ENCODE measurements around the gene VIPR1.

VIPR1 gene

DNA sequence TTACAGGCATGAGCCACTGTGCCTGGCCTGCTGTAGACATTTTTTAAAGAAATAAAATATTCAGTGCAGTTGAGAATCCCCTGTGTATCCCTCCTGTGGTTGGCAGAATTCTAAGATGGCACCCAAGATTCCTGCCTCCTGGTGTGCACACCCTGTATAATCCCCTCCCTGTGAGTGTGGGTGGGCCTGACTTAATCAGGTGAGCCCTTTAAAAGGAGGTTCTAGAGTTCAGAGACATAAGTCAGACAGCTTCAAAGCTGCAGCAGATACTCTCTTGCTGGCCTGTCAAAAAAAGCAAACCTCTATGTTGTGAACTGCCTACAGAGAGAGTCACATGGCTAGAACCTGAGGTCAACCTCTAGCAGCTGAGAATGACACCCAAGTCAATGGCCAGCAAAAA lies 7.0 kb upstream of the VIPR1 start:
- no peak for DNase-seq

DNA sequence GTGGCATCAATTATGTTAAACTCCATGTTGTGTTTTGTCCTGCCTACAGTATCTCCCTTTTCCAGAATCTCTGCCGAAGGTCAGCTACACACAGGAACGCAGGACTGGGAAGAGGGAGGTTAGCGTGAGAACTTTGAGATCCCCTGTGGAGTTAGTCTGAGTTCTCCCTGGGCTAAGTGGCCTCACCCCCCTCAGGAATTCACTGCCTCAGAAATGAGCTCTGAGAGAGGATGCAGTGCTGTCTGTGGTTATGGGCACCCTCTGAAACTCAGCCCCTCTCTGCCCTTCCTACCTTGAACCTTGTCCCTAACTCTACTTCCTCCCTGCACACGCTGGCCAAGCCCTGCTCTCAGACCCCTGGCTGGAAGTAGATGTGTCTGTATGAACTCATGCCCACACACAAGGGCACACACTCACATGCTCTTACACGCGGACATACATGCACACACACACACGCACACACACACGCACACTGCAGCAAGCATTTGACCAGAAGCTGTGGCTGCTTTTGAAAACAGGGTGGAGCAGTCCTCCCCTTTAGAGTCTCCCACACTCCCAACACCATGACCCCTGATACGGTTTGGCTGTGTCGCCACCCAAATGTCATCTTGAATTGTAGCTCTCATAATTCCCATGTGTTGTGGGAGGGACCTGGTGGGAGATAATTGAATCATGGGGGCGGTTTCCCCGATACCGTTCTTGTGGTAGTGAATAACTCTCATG lies 5.3 kb upstream of the VIPR1 start:
- DNase-seq, result no peak

DNA sequence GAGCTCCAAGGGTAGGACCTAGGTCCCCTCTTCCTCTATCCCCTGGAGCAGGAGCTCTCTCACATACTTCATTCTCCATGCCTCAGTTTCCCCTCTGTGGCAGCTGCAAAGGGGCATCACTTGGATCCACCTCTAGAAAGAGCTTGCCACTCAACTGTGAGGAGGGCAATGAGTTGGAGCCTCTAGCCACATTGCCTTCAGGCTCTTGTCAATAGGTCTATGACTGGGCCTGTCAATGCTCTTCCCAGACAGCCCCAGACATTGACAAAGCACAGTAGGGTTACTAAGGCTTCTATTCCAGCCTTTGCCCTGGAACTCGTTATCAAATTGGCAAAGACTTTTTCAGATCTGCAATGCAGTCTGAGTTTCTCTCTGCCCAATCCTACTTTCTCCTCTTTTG lies 4.4 kb upstream of the VIPR1 start:
- DNase-seq, result no peak

DNA sequence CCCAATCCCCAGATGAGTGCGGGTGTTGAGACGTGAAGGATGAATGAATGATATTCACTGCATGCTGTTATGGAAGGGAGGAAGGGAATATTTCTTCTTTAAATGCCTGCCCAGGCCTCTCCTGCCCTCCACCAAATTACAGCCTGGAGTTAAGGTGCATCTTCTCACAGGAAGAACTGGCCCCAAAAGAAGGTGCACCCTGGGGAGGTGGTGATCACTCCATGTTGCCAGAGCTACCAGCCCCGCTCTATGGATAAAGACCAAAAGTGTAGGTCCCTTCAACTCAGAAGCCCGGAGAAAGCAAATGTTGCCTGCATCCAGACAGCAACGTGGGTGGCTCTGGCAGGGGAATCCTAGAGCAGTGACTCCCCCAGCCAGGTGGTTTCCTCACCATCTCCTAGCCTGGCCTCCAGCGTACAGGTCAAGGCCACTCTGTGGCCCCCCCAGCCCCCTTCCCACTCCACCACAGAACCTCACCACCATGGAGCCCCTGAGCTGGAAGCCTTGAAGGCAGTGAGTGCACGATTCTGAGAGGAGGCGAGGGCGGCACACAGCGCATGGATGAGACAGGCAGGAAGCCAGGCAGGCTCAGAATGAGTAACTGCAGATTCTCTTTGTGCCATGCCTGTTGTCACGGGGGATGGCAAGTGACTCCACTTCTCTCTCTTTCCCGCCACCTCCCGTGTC lies 3.5 kb upstream of the VIPR1 start:
- no peak for DNase-seq

DNA sequence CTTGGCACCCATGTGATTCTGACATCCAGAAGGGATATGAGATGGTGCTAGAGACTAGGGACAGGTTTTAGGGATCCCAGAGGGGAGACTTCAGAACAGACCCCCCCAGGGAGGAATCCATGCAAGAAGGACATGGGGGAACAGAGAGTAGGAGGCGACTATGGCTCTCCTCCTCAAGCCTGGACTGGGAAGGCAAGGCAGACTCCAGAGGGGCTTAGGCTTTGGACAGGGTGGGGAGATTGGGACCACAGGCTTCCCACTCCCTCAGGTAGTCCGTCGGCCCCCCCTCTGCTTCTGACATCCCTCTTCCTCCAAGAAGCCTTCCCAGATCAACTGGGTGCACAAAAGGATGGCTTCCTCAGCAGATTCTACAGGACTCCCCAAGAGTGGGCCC lies 3.0 kb upstream of the VIPR1 start:
- no peak for DNase-seq

DNA sequence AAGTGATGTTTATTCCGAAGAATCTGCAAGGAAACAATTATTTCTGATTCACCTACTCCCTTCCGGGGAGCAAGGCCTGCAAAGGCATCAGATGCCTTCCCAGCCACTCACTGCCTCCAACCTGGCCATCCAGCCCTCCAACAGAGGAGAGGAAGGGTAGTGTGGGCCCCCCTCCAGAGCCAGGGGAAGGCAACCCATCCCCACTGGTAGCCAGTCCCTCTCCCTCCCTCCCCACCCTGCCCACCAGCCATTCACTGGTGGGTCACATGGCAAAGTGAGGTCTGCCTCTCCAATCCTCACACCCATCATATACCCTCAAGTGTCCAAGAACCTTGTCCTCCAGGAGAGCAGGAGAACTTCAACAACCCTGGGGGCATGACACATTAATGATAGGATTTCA lies 2.4 kb upstream of the VIPR1 start:
- no peak for DNase-seq

DNA sequence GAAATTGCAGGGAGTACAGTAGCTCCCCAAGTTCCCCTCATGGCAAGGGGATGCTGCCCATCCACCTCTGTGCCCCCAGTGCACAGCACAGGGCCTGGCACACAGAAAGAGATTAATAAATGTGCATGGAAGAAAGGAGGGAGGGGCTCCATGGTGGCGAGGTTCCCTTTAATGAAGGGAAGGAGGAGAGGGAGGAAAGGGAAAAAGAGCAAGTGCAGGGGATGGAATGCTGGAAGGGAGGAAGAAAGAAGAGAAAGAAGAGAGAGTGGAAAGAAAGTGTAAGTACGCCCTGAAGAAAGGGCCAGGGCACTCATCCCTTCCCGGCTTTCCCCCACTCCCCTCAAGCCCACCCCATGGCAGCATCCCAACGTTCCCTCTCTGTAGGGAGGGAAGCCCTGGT lies 1.5 kb upstream of the VIPR1 start:
- no peak for DNase-seq

DNA sequence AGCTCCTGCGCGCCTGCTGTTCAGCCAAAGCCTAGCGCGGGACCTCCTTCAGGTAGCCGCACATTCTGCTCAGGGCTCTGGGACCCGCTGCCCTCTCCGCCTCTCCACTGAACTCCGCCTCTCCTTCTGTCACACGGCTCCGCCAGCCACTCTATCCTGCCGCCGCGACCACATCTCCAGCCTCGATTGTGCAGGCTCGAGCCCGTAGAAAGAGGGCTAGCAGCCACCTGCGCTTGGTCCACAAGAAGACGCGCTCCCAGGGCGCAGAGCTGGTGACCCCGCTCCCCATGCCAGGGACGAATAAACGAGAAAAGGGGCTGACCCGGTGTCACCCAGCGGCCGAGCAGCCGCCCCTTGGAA lies 1.1 kb upstream of the VIPR1 start:
- DNase-seq, result no peak

DNA sequence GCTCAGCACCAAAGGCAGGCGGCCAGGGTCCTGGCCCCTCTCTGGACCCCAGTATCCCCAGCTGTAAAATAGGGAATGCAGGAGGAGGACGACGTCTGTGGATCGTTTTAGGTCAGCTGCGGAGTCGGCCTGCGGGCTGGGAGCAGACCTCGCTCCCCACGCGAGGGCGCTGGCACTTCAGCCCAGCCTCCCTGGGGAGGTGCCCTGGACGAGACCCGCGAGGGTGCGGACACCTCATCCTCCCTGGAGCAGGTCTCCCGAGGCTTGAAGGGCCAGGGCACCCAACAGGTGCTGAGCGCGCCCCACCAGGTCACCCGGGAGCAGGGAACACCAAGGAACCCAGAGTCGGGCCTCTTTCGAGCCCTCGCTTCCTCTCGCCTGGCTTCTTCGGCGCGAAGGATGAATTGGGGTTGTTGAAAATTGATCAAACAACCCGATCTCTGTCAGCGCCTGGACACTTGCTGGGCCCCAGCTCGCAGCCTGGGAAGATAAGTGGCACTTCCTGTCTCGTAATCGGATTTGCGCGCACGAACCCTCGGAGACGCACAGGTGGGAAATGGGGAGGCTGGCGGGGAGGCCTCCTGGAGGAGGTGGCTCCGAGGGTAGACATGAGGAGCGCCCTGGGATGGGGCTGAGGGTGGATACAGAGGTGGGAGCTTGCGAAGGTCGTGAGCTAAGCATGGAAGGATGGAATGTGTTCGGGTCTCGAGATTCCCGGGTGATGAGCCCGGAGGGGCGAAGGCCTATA lies 588 bp upstream of the VIPR1 start:
- peak; percentile 63 for DNase-seq

DNA sequence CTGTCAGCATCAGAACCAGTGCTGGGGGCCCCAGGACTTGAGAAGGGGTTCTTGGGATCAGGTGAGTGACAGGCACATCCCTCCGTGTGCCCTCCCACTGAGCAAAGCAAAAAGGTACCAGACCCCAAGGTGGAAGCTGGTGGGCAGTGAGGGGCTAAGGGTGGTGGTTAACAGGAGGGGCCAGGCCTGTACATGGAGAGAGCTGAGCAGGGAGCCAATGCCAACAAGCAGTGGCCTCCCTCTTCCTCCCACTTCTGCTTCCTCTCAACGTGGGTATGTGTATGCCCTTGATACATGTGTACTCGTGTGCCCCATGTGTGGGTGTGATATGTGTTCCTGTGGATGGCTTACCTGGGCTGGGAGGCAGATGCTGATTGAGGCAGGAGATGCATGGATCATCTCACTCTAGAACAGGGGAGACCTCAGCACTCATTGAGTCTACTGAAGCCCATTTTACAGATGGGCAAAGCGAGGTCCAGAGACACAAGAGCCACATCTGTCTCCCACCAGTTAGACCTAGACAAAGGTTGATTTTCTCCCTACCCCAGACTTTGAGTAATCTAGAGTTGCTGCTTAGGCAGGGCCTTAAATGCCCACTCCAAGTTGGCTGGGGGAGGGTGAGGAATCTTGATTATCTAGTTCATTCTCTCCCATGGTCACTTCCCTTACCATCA lies 945 bp downstream of the VIPR1 start:
- DNase-seq, result no peak

DNA sequence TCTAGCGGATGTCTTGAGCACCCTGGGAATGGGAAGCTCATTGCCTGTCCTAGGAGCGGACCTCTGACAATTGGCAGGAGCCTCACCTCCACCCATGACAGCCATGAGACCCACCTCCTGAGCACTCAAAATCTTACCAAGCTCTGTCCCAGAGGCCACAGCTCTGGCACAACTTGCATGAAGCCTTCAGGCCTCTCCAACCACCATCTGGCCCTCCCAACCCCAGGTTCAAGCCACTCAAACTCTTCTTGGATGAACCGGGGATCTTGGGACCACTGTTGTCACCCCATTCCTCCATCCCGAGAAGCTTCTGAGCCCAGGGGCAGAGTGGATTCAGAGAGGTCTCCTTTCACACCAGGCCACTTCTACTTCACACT lies 1.5 kb downstream of the VIPR1 start:
- DNase-seq, result no peak

DNA sequence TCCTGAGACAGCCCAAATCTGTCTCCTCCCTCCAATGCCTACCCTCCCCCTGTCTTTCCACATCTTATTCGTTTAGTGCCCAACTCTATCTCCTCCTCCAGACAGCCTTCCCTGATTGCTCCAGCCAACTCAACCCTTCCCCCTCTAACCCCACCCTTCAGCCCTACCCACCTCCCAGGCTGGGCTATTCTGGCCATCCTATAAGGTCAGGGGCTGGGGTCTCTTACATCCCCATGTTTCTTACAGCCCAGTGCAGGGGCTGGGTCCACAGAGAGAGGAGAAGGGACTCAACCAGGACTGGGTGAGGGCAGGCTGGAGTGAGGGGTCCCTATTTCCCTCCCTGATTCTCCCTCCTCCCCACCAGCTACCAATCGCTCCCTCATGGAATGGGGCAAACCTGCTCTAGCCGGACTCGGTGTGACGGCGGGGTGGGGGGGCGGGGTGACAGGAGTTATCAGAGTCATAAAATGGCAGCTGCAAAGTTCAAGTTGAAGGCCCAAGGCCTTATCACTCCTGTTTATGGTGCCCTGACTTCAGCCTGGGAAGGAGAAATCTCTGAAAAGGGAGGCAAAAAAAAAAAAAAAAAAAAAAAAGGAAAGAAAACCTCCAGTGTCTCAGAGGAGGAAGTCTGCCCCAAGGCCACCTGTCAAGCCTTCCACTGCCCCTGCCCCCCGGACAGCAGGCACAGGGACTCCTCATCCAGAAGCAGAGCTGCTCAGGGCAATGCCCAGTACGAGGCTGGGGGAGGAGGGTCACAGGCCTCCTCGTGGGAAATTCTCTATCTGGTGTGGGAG lies 2.1 kb downstream of the VIPR1 start:
- DNase-seq, result no peak

DNA sequence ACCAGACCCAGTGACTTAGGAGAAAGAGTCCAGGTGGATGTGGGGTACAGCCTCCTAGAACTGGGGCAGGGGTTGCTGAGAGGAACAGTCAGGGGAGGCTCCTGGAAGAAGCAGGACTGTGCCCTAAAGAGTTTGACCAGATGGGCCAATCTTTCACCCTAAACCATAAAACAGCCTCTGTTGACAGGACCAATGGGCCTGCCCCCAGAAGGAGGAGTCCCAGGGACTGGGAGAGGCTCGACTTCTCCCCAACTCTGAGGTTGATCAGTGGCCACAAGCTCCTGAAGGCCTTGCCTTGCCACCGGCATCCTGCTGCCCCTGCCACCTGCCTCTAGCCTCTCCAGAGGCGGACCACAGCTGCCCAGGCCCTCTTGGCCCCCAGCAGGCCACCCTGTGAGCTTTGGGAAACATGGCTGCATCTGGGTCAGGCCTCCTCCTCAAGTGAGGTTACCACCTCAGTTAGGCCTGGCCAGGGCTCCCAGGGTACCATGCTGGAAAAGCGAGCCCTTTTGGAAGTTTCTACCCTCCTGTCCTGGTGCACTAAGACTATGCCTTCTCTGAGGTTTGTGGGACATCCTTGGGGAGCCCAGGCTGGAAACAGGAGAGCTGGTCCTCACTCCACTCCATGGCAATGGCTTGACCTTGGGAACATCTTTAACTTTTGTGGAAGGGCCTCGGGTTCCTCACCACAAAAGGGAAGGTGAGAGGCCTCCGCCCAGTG lies 2.8 kb downstream of the VIPR1 start:
- DNase-seq, result no peak

DNA sequence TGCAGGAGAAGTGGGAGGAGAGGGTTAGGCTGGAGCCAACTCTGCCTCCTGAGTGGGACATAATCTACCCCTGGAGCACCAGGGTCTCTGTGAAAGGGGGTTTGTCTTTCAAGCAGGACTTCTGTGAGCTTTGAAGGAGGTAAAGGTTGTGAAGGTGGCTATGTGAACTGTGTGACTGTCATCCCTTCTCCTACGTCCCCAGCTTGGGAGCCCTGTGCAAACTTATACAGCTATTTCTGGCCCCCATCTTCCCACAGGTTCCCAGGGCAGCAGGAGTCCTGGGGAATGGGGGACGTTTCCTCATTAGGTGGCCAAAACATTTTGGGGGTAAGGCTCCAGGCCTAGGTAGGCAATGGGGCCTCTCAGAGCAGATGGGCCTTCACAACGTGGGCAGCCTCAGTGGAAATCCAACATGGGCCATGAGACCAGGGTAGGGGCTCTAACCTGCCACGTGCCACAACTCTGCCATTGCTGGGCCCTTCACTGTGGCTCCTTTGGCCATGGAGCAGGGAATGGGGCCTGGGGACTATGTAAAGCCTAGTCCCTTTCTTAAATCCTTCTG lies 3.5 kb downstream of the VIPR1 start:
- DNase-seq, result no peak

DNA sequence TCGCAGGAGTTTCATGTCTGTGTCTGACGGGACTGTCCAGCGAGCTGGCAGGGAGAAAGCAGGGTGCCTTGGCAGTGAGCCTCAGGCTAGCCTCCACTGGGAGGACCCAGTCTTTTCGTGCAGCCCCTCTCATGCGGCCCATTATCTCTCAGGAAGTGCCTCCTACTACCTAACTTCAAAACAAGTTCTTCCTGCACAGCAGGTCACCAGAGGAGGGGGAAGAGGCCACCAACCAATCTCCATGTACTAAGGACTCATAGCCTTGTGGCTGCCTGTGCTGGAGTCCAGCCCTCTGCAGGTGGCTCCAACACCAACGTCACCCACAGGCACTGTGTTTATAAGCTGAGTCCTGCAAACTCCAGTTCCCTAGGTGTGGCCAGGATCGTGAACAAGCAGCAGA lies 4.8 kb downstream of the VIPR1 start:
- no peak for DNase-seq

DNA sequence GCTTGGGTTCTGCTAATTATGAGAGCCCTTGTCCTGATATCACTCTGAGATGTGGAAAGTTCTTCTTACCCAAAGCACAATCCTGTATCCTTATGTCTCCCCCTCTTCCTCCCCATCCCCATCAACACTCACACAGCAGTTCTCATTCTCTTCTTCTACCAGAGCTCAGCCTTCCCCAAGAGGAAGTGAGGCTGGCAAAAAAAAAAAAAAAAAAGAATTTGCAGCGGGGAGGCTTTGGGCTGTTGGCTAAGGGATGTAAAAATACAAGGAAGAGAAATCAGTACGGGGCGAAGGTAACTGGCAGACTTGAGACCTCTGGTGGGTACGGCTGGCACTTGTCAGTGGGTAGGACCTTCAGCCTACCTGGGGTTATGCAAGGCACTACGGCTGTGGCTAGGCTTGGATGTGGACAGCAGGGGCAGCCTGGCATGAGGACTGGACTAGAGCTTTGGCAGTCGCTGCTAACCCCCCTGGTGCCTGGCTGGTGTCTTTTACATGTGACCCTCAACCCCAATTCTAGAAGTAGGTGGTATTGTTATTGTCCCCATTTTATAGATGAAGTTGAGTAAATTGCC lies 5.4 kb downstream of the VIPR1 start:
- DNase-seq, result no peak

DNA sequence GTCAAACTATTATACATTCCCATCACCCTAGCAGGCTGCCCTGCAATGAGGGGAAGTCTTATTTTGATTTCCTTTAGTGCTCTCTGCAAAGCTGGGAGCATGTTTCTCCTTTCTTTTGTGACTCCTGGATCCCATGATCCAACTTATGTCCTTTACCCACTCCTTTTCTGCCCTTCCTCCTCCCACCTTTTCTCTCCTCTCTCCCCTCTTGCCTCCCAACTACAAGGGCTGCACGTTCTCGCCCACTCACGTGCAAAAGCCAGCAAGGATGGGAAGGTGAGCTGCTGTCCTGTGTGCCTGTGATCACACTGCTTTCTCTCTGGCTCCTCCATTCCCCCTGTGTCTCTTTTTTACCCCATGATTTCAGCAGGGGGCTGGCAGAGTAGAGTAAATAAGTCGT lies 6.1 kb downstream of the VIPR1 start:
- no peak for DNase-seq

DNA sequence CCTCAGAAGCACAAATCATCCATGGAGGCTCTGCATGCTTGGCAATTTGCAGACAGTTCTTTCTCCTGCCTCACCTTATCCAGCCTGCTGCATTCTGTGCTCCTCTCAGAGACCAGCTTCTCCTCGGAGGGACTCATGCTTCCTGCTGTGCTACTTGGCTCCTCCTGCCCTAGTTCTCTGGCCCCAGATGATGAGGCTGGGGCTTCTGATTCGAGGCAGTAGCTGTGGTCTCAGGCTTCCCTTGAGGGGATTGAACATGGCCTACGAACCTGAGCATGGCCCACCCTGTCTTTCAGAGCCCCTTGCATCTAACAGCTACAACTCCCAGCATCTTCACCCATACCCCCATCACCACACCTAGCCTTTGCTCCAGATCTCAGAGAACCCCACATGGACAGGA lies 6.7 kb downstream of the VIPR1 start:
- no peak for DNase-seq

DNA sequence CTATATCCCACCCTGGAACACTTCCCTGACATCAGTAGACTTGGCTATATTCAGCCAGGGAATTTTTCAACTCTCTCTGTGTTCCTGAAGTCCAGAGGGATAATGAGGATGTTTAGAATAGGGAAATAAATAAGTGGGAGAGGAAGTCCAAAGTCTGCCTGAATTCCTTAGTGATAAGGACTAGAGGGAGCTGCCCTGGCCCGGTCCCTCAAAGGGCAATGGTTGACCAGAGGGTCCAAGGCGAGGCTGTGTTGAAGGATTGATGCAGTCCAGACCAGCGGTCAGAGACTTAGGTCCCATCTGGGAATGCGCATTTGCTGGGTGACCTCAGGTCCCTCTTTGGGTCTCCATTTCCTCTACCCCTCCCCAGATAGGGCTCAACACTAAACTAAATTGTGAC lies 7.9 kb downstream of the VIPR1 start:
- no peak for DNase-seq

DNA sequence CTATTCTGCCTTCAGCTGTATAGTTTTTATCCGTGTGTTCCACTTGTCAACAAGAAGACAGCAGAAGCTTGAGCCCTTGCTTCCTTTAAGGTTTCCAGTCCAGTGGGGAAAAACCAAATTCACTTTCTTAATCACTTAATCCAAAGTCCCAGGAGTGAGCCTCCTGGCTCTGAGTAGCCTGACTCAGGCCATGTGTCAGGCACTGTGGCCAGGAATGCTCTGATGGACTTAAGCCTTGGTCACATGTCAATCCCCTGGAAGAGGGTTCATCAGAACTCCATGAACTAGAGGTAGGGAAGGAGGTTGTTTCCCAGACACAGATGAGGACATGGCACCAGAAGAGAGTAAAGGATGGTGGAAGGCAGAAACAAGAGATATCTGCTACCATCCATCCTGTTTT lies 8.8 kb downstream of the VIPR1 start:
- no peak for DNase-seq

DNA sequence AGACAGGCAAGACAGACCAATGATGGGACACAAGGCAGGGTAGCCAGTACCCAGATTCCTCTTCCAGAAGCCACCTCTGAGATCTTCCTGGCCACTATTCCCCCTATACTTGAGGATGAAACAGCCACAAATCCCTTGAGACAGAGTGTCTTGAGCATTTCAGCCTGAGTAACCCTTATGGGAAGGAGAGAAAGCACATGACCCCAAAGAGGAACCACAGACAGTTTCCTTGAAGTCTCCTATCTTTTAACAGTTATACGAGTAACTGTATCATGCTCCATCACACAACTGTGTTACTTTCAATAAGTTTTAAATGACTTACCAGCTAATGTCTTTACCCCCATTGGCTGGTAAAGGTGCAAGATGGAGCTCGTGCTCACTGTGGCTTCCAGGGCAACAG lies 9.3 kb downstream of the VIPR1 start:
- no peak for DNase-seq

DNA sequence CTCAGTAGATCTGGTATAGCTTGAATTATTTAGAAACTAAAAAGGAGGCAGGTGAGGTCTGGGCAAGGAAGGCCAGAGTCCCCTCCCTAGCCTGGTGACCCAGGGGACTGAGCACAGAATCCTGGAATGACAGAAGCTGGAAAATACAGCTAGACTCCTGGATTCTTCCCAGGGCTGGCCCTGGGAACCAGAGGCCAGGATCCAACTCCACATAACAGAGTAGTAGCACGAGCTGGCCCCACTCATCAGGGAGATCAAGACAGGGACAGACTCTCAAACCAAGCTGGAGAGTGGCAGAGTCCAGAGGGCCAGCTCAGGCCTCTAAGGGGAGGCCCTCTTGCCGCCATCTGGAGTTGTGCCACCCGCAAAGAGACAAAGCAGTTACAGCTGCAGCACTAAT lies 10.7 kb downstream of the VIPR1 start:
- DNase-seq, result no peak

Data from activated CD4-positive, alpha-beta T cell treated with anti-CD3 and anti-CD28 coated beads, Interleukin-2, amount 50 U/mL, for 1 hour (primary cell).